Measurements from ENCODE around the gene RILPL1.
A peak's percentile ranks its signal among the peaks of the same experiment; 100 is the strongest.
"Not testable (repeated sequence)": the region's sequence is repeated elsewhere in the genome, so short reads cannot be mapped to it uniquely, and the experiment has no call there.

RILPL1 gene

GRCh38 chr12:123533672-123534643 is at the start of gene RILPL1:
Gene RILPL1, minus strand, starts transcription at chr12:123533719. Its CDS starts 237 bp downstream, at chr12:123533482.
- peak; percentile 44 for DNase-seq

GRCh38 chr12:123580772-123581171 is 47.3 kb upstream of the RILPL1 start:
- no peak for DNase-seq

GRCh38 chr12:123578829-123579228 is 45.3 kb upstream of the RILPL1 start:
- not testable (repeated sequence) for DNase-seq

- DNase-seq: no peak
These were observed 44.7 kb upstream of the RILPL1 start for GRCh38 chr12:123578243-123578642.

- DNase-seq: no peak
These were observed 43.1 kb upstream of the RILPL1 start for GRCh38 chr12:123576611-123577010.

- DNase-seq: no peak
These were observed 40.4 kb upstream of the RILPL1 start for GRCh38 chr12:123573870-123574269.

- no peak for DNase-seq
These were observed 38.9 kb upstream of the RILPL1 start for GRCh38 chr12:123572391-123572790.

- no peak for DNase-seq
These were observed 37.9 kb upstream of the RILPL1 start for GRCh38 chr12:123571343-123571813.

GRCh38 chr12:123559468-123559867 is 25.9 kb upstream of the RILPL1 start:
- DNase-seq: no peak

GRCh38 chr12:123558487-123558886 is 25.0 kb upstream of the RILPL1 start:
- not testable (repeated sequence) for DNase-seq

- not testable (repeated sequence) for DNase-seq
These were observed 21.3 kb upstream of the RILPL1 start for GRCh38 chr12:123554843-123555242.

GRCh38 chr12:123554136-123554535 is 20.6 kb upstream of the RILPL1 start:
- DNase-seq: not testable (repeated sequence)

- DNase-seq: no peak
These were observed 17.2 kb upstream of the RILPL1 start for GRCh38 chr12:123550700-123551099.

GRCh38 chr12:123548107-123548506 is 14.6 kb upstream of the RILPL1 start:
- no peak for DNase-seq

GRCh38 chr12:123546281-123546680 is 12.8 kb upstream of the RILPL1 start:
- DNase-seq: no peak

GRCh38 chr12:123543541-123543940 is 10.0 kb upstream of the RILPL1 start:
- no peak for DNase-seq

GRCh38 chr12:123540899-123541662 is 7.6 kb upstream of the RILPL1 start:
- DNase-seq: no peak

- DNase-seq: not testable (repeated sequence)
These were observed 2.4 kb upstream of the RILPL1 start for GRCh38 chr12:123535952-123536351.

- no peak for DNase-seq
These were observed 490 bp downstream of the RILPL1 start for GRCh38 chr12:123532808-123533649.

GRCh38 chr12:123532019-123532418 is 1.5 kb downstream of the RILPL1 start:
- DNase-seq: peak; percentile 22

- DNase-seq: no peak
These were observed 2.4 kb downstream of the RILPL1 start for GRCh38 chr12:123531091-123531490.

GRCh38 chr12:123530668-123531067 is 2.9 kb downstream of the RILPL1 start:
- DNase-seq: no peak

- no peak for DNase-seq
These were observed 3.8 kb downstream of the RILPL1 start for GRCh38 chr12:123529686-123530085.

All from CD4-positive, alpha-beta T cell treated with Interleukin-12 subunit alpha and Interleukin-12 subunit beta, for 1 hour (primary cell).